Progenitor cell of endocrine pancreas (in vitro differentiated cells): ENCODE results near the gene TRIM37. TPM values are rescaled to one million over a fixed set of nuclear protein-coding genes. Genes with fewer than 3 reads are reported as not detected.

Experiments used
- DNase-seq: peaks from one replicate; pipeline ENCODE4 v3.0.0; 2021; ENCODE audit warnings: low spot score; ENCODE audit not compliant: unreplicated experiment
- H3K27ac Mint-ChIP-seq: 2 replicates; pipeline ENCODE4 v1.8.0; 2021; ENCODE audit warnings: mild to moderate bottlenecking, moderate library complexity, mixed read lengths
- H3K27me3 Mint-ChIP-seq: 2 replicates; pipeline ENCODE4 v1.8.0; 2021; ENCODE audit warnings: mixed read lengths
- H3K36me3 Mint-ChIP-seq: 2 replicates; pipeline ENCODE4 v1.8.0; 2022; ENCODE audit warnings: mixed read lengths; ENCODE audit not compliant: insufficient read depth
- H3K4me1 Mint-ChIP-seq: 2 replicates; pipeline ENCODE4 v1.8.0; 2021; ENCODE audit warnings: low read depth, mixed read lengths
- H3K4me3 Mint-ChIP-seq: 2 replicates; pipeline ENCODE4 v1.8.0; 2021; ENCODE audit warnings: low read depth, mild to moderate bottlenecking, moderate library complexity, mixed read lengths
- H3K9me3 Mint-ChIP-seq: 2 replicates; pipeline ENCODE4 v1.8.0; 2021; ENCODE audit warnings: low read depth, mixed read lengths
- CTCF ChIP-seq: fragments of 200-600 bp; sonication (generic); IDR thresholded peaks from one replicate; pipeline ENCODE4 v1.5.0; 2021; ENCODE audit warnings: antibody characterized with exemption, mild to moderate bottlenecking; ENCODE audit not compliant: unreplicated experiment
- total RNA-seq: library from RNA; stranded (reverse); gene quantifications from 2 replicates; pipeline ENCODE4 v1.2.1, GENCODE V29; 2021

Gene TRIM37
- total RNA-seq, 1 donor from 2014 or later = 25.9 TPM

- DNase-seq = no peak
- H3K4me3 Mint-ChIP-seq = no peak overlapping the region
- H3K9me3 Mint-ChIP-seq = no peaks in the 10 kb centered on the region
- peaks cover 12% of the 10 kb centered on the region for H3K4me1 Mint-ChIP-seq
- no peak for TF ChIP-seq CTCF
- no peak overlapping the region for H3K27ac Mint-ChIP-seq
- peaks cover 8% of the 10 kb centered on the region for H3K36me3 Mint-ChIP-seq
- no peaks in the 10 kb centered on the region for H3K27me3 Mint-ChIP-seq
Observed at GRCh38 chr17:59002126-59002525, 104.6 kb downstream of the TRIM37 start.

GRCh38 chr17:59001158-59001814 is 105.4 kb downstream of the TRIM37 start:
- no peaks in the 10 kb centered on the region for H3K27me3 Mint-ChIP-seq
- TF ChIP-seq CTCF = no peak
- peaks cover 12% of the 10 kb centered on the region for H3K4me1 Mint-ChIP-seq
- H3K9me3 Mint-ChIP-seq = no peaks in the 10 kb centered on the region
- DNase-seq = no peak
- H3K36me3 Mint-ChIP-seq = peaks cover 8% of the 10 kb centered on the region
- H3K4me3 Mint-ChIP-seq = peak overlapping the region; percentile 47
- peak overlapping the region; percentile 95 for H3K27ac Mint-ChIP-seq

- Mint-ChIP-seq H3K36me3 (peaks cover 8% of the 10 kb centered on the region), H3K27ac (no peak overlapping the region), H3K4me1 (peaks cover 12% of the 10 kb centered on the region), H3K4me3 (no peak overlapping the region), H3K27me3 (no peaks in the 10 kb centered on the region), H3K9me3 (no peaks in the 10 kb centered on the region)
- no peak for TF ChIP-seq CTCF
- no peak for DNase-seq
Observed at GRCh38 chr17:59000022-59000421, 106.7 kb downstream of the TRIM37 start.

GRCh38 chr17:58999500-58999899 is 107.2 kb downstream of the TRIM37 start:
- no peak for TF ChIP-seq CTCF
- H3K4me3 Mint-ChIP-seq = no peak overlapping the region
- H3K27me3 Mint-ChIP-seq = no peaks in the 10 kb centered on the region
- DNase-seq = no peak
- H3K36me3 Mint-ChIP-seq = peaks cover 8% of the 10 kb centered on the region
- H3K27ac Mint-ChIP-seq = no peak overlapping the region
- peaks cover 9% of the 10 kb centered on the region for H3K4me1 Mint-ChIP-seq
- H3K9me3 Mint-ChIP-seq = no peaks in the 10 kb centered on the region

- H3K4me1 Mint-ChIP-seq = peaks cover 7% of the 10 kb centered on the region
- peaks cover 8% of the 10 kb centered on the region for H3K36me3 Mint-ChIP-seq
- no peak overlapping the region for H3K4me3 Mint-ChIP-seq
- no peak for TF ChIP-seq CTCF
- H3K9me3 Mint-ChIP-seq = no peaks in the 10 kb centered on the region
- no peaks in the 10 kb centered on the region for H3K27me3 Mint-ChIP-seq
- H3K27ac Mint-ChIP-seq = no peak overlapping the region
- no peak for DNase-seq
Observed at GRCh38 chr17:58998871-58999270, 107.8 kb downstream of the TRIM37 start.
